GM04503 (cell line): ENCODE data around the gene INSIG1.

Experiments
- DNase-seq: peaks from one replicate; pipeline ENCODE4 v3.0.0-alpha.2; 2012; ENCODE audit warnings: low read depth

INSIG1 gene

DNA sequence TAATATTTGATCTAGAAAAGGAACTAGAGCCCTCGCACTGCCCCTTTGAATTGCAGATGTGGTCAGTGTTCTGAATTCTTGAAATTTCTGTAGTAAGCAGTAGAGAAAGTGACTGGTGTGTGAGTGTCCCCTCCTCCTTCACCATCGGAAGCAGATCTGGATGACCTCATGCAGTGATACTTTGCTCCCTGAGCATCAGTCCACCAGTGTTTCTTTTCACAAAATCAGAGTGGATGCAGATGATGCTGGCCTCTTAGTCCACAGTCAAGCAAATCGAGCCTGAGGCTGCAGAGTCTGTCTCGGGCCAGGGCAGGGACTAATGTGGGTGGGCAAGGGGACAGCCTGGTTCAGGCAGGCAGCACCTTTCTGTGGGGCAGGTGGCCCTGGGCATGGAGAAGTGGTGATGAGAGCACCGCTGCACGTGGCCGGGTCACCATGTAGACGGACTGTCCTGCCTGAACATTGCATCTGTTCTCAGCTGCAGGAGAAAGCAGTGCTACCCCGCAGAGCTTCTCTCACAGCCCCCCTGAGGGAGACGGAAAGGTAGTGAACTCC is 5.4 kb downstream of the INSIG1 start:
- DNase-seq = no peak

DNA sequence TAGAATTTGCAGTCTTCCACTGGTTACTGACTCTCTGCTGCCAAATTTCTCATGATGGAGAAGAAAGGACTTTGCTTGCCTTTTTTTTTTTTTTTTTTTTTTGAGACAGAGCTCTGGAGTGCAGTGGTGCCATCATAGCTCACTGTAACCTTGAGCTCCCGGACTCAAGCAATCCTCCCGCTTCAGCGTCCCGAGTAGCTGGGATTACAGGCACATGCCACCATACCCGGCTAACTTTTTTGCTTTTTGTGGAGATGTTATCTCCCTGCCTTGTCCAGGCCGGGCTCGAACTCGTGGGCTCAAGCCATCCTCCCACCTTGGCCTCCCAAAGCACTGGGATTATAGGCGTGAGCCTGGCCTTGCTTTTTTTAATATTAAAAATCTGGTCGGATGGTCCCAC is 6.2 kb downstream of the INSIG1 start:
- DNase-seq = no peak

DNA sequence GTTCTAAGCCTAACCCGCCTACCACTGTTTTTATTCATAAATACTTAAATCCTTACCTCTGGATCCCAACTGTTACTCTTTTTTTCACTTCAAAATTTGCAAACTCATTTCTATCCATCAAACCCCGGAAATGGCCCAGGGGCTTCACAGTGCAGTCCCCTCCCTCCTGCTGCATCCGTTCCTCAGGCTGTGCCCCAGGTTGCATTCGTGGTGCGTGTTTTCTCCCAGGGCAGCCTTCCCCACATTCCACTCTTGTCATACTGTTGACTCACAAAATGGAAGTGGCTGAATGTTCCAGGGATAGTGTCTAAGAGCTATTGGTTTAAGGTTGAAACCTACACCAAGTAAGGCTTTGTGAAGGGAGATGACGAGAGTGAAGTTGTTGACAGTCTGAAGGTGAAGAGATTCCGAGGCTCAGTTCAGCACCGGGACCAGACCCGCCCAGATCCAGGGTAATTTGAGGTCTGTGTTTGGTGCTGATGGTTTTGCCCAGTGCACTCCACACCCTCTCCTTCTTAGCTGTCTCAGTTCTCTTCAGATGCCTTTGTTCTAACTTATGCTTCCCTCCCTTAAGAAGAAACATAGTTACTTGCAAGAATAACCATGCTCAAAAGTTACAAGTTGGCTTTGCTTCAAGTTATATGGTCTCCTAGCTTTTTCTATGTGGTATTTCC is 7.7 kb downstream of the INSIG1 start:
- no peak for DNase-seq

- DNase-seq = no peak
Measured at GRCh38 chr7:155306673-155307470, 9.2 kb downstream of the INSIG1 start.

GRCh38 chr7:155308330-155309020 is 10.8 kb downstream of the INSIG1 start:
- no peak for DNase-seq

DNA sequence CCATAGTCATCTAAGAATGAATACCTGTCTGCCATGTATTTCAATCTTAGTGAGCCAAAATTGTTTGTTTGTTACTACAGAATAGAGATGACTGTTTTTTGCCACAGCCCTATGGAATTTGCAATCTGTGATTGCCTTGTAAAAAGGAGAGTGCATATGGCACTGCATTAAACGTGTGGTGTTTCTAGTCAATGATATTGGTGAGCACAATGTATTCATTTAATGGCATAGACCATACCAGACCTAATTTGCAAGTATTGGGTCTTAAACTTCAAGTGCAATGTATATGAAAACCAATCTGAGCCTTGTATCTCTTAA is 11.3 kb downstream of the INSIG1 start:
- DNase-seq = no peak

- DNase-seq = no peak
Measured at GRCh38 chr7:155310425-155311114, 12.9 kb downstream of the INSIG1 start.

DNA sequence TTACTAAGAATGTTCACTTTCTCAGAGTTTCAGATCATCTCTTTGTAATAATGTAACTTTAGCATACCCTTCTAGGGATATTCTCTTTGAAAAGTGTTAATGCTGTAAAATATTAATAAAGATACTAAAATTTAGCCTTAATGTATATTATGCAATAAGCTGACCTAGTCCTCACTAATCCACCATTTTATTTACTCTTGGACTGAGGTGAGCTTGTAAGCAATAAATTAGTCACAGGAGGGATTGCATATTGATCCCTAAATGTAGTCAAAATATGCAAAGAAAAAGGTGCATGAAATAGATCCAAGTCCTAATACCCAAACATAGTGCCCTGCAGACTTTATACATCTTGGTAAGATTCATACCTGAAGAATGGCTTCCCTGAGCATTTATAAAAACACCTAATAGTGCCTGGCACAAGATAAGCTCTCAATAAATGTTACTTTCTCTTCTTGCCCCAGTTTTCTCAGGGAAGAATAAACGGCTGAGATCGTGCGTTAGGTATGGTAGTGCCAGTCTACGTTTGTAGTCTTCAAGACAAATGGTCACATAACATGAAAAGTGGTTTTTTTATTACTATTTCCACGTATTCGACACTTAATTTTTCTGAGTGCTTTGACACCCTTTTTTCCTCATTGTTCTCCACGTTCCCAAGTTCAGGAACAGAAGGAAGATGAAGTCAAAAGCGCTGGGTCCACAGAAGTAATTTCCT is 14.3 kb downstream of the INSIG1 start:
- DNase-seq = no peak

DNA sequence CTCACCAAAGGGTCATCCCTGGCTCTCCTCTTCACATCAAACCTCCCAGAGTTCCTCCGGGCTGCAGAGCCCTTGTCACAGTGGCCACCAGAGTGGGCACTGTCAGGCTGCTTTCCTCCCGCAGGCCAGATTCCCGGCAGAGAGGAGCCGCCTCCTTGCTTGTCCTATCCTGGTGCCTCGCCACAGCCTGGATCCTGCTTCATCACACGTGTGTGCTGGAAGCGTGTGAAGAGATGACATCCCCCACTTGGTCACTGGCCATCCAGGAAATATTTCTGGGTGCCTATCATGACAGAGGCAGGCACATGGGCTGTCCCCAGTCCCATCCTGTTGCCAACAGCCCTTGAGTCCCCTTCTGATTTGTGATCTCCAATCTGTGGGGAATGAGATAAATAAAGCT is 15.0 kb downstream of the INSIG1 start:
- no peak for DNase-seq

DNA sequence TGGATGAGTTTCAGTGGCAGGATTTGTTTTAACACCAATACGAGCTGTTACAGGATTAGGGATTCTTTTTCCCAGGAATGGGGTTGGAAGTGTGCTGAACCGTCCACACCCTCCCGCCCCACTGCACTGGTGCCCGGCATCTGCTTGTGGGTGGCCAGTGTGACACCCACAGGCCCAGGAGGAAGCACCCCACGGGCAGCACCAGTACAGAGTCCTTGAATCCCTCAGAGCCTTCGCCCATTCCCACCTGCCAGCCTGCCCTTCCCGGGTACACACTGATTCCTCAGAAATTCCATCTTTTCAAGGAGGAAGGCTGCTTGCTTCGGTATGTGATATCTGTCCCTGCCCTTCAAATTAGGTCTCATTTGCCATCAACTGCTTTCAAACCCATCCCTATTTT is 15.4 kb downstream of the INSIG1 start:
- DNase-seq = no peak

GRCh38 chr7:155315977-155316376 is 18.3 kb downstream of the INSIG1 start:
- DNase-seq = no peak

- DNase-seq = no peak
Measured at GRCh38 chr7:155316427-155317113, 18.9 kb downstream of the INSIG1 start.

DNA sequence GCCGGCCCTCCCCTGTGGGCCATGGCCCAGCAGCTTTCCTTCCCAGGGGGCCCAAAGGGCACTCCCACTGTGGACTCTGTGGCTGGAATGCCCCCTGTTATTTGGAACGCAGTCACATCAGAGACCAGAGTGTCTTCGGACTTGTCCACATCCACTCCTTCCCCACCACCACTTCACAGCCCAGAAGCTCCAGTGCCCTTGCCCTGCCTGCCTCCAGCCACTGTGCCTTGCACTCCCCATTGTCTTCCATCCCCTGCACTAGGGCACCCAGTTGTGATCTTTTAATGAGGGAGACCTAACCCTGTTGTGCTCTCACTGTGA is 19.4 kb downstream of the INSIG1 start:
- no peak for DNase-seq

DNA sequence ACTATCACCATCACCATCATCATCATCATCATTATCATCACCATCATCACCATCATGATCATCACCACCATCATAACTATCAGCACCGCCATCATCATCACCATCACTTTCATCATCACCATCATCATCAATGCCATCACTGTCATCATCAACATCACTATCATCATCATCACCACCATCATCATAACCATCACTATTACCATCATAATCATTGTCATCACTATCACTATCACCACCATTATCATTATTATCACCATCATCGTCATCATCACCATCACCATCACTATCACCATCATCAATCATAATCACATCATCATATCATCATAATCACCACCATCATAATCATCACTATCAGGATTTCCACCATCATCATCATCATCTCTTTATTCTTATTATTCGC is 20.6 kb downstream of the INSIG1 start:
- DNase-seq = no peak

DNA sequence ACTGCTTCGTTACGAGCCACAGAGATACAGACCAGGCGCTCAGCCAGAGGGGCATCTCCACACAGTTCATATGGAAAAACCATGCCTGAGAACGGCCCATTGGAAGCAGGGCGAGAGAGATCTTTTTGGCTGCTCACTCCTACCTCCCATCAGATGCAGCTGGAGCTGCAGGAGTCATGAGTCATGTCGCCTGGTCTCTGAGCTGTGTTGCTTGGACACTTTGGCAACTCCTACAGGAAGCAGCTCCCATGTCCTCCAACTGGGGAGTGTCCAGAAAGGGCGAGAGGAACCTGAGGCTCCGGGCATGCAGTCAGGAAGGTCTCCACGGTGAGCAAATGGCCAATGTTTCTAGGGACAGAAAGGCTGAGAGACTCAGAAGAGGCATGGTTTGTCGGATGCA is 24.9 kb downstream of the INSIG1 start:
- no peak for DNase-seq

DNA sequence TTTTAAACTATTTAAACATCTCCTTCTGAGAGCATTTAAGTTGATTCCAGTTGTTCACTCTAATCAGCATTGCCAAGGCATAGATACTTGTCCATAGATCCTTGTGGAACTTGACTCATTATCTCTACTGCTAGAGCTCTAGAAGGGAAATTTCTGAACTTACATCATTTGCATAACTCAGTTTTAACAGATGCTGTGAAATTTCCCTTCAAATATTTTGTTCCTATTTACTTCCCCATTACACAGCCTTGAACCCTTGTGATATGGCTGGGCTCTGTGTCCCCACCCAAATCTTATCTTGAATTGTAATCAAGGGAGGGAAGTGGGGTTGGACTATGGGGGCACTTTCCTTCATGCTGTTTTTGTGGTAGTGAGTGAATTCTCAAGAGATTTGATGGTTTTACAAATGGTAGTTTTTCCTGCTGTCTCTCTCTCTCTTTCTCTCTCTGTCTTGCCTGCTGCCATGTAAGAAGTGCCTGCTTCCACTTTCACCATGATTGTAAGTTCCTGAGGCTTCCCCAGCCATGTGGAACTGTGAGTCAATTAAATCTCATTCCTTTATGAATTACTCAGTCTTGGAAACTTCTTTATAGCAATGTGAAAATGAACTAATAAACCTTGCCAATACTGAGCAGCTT is 25.4 kb downstream of the INSIG1 start:
- no peak for DNase-seq

- no peak for DNase-seq
Measured at GRCh38 chr7:155324012-155324917, 26.6 kb downstream of the INSIG1 start.

GRCh38 chr7:155324918-155325235 is 27.2 kb downstream of the INSIG1 start:
- no peak for DNase-seq

DNA sequence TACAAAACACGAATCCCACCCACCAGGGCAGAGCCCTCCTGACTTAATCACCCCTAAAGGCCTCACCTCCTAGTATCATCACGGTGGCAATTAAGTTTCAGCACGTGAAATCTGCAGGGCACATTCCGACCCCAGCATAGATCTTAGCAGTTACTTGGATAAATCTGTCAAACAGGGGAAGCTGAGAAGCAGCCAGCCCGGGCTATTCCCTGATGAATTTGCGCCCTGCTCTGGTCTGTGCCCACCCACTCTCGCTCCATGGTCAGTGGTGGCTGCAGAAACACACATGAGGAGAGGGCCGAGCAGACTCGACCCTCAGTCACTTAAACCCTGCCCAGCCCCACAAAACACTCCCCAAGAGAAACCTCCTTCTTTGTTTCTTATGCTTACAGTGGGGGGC is 28.7 kb downstream of the INSIG1 start:
- no peak for DNase-seq
